ENCODE results near the gene MDM2. TPM values are rescaled to one million over a fixed set of nuclear protein-coding genes. Genes with fewer than 3 reads are reported as not detected.

Gene MDM2
- total and polyA plus RNA-seq, 2 of the 8 experiments (the other 6 are each of a cell fraction or from before 2014, with no cell fraction given): 15.1 to 115 TPM

GRCh38 chr12:68785823-68786222 lies 22.2 kb upstream of the MDM2 start:
- no peaks in the 10 kb centered on the region for H4K20me1 ChIP-seq (replicated peaks in 1 of 2; ENCODE audit: control insufficient read depth in 1 of 2, insufficient read depth in 2 of 2, low read length in 2 of 2)
- 91% methylated on average over 5 of the region's 5 CpGs; no CpG with 5 or more reads in 1 of the 2 experiments for WGBS, 2 experiments (ENCODE audit: extremely low coverage in 1 of 2, insufficient coverage in 1 of 2, insufficient read length in 1 of 2, insufficient replicate concordance in 2 of 2, low coverage in 1 of 2, low lambda C conversion rate in 2 of 2, missing lambda C conversion rate in 1 of 2)
- FAIRE-seq: no peak
- no peak overlapping the region for H3K4me3 ChIP-seq (ENCODE audit: extremely low read depth in 1 of 4, insufficient read depth in 2 of 4, low read depth in 3 of 4, low read length in 4 of 4)
- no peak overlapping the region for H2AFZ ChIP-seq (ENCODE audit: low read length)
- H2BK20ac ChIP-seq (ENCODE audit: low read length): no peak overlapping the region
- H3K4me2 ChIP-seq (ENCODE audit: insufficient read depth in 1 of 2, low read depth in 2 of 2, low read length in 2 of 2): no peak overlapping the region
- no peak overlapping the region for H3K23ac ChIP-seq (ENCODE audit: insufficient read length)
- peaks cover 0 to 3% (median 0%) of the 10 kb centered on the region in 4 experiments; a peak in 1 of 7 replicates for H3K4me1 ChIP-seq (replicated peaks in 1 of 4; ENCODE audit: control insufficient read depth in 3 of 4, insufficient read depth in 4 of 4, low read length in 3 of 4)
- no peak overlapping the region for H2BK12ac ChIP-seq (ENCODE audit: low read depth, low read length)
- no peak for DNase-seq (ENCODE audit: low read depth in 1 of 2, low spot score in 2 of 2)
- H4K5ac ChIP-seq (ENCODE audit: insufficient read length, low read depth, low read length): no peak overlapping the region
- no peak overlapping the region for H3K56ac ChIP-seq (replicated peaks; ENCODE audit: insufficient read length, low read depth, low read length)
- no peak overlapping the region for H2BK120ac ChIP-seq (replicated peaks; ENCODE audit: low read depth, low read length)
- H2BK5ac ChIP-seq (ENCODE audit: low read depth, low read length): no peak overlapping the region
- no peak overlapping the region for H3K14ac ChIP-seq (ENCODE audit: insufficient read length)
- H3K18ac ChIP-seq (ENCODE audit: extremely low read depth, low read length): no peak overlapping the region
- H3K79me2 ChIP-seq (ENCODE audit: control insufficient read depth in 1 of 2, insufficient read depth in 2 of 2, low read length in 2 of 2): no peaks in the 10 kb centered on the region
- no peak overlapping the region for H4K91ac ChIP-seq (replicated peaks; ENCODE audit: insufficient read length, low read length)
- H3K9me3 ChIP-seq (ENCODE audit: insufficient read depth in 2 of 2, low read depth in 1 of 2, low read length in 1 of 2): no peaks in the 10 kb centered on the region
- no peak overlapping the region for H2AK5ac ChIP-seq (ENCODE audit: low read depth, low read length)
- H3K9ac ChIP-seq (replicated peaks in 1 of 4; ENCODE audit: extremely low read depth in 1 of 4, low read depth in 3 of 4, low read length in 3 of 4): no peak overlapping the region
- H2BK15ac ChIP-seq (ENCODE audit: low read length): no peak overlapping the region
- H3K27me3 ChIP-seq (replicated peaks in 1 of 4; ENCODE audit: control insufficient read depth in 3 of 4, extremely low read depth in 1 of 4, insufficient read depth in 3 of 4, low read length in 3 of 4): no peaks in the 10 kb centered on the region
- H3K23me2 ChIP-seq (ENCODE audit: low read depth, low read length): no peaks in the 10 kb centered on the region
- no peak overlapping the region for H4K8ac ChIP-seq (ENCODE audit: extremely low read depth, insufficient read depth, low read length)
- H3K36me3 ChIP-seq (ENCODE audit: control insufficient read depth in 2 of 4, insufficient read depth in 4 of 4, low read length in 3 of 4): no peaks in the 10 kb centered on the region
- H3K79me1 ChIP-seq (ENCODE audit: low read depth, low read length): no peaks in the 10 kb centered on the region
- ChIA-PET POLR2A (ENCODE audit: partially characterized antibody) (interaction anchor here (1.5 to 3.7 kb wide), 3 partner anchors 13 to 39 kb away, joined by 4 to 8 read pairs (median 5); partner anchors contain the start of gene MDM2), CTCF (ENCODE audit: partially characterized antibody) (interaction anchor here (2.5 kb wide), 1 partner anchor 45 kb away, joined by 8 read pairs; no protein-coding TSS in a partner anchor)
- no peak overlapping the region for H3K4ac ChIP-seq (replicated peaks; ENCODE audit: insufficient read length, low read depth, low read length)
- no peak overlapping the region for H3K27ac ChIP-seq (ENCODE audit: low read depth, low read length)
- TF ChIP-seq SP4 (IDR thresholded peaks at IDR 0.05; ENCODE audit: low read length): no peak
- TF ChIP-seq GABPA (IDR thresholded peaks at IDR 0.05; ENCODE audit: borderline replicate concordance, insufficient read depth, low read length): no peak
- TF ChIP-seq EP300 (IDR thresholded peaks at IDR 0.05; ENCODE audit: borderline replicate concordance in 1 of 2, low read depth in 2 of 2, low read length in 2 of 2): no peak
- TF ChIP-seq CTBP2 (IDR thresholded peaks at IDR 0.05; ENCODE audit: borderline replicate concordance, insufficient read depth, insufficient read length, low read length): no peak
- no peak for TF ChIP-seq POLR2A (IDR thresholded peaks at IDR 0.05; ENCODE audit: control extremely low read depth in 1 of 2, low read depth in 2 of 2, low read length in 2 of 2)
- TF ChIP-seq SAP30 (IDR thresholded peaks at IDR 0.05; ENCODE audit: insufficient read depth, insufficient replicate concordance, low read length): no peak
- no peak for TF ChIP-seq CHD1 (IDR thresholded peaks at IDR 0.05; ENCODE audit: low read depth, low read length)
- no peak for TF ChIP-seq HDAC2 (IDR thresholded peaks at IDR 0.05; ENCODE audit: borderline replicate concordance in 1 of 2, low read depth in 2 of 2, low read length in 2 of 2)
- TF ChIP-seq FOSL1 (IDR thresholded peaks at IDR 0.05; ENCODE audit: insufficient read depth, low read depth, low read length): no peak
- no peak for TF ChIP-seq ZNF274 (IDR thresholded peaks at IDR 0.05; ENCODE audit: borderline replicate concordance, extremely low read depth, low read length)

All from H1 (cell line).